NCI-H460 (cell line): ENCODE results near the gene ASPA. TPM values are rescaled to one million over a fixed set of nuclear protein-coding genes. Genes with fewer than 3 reads are reported as not detected.
"Not testable (repeated sequence)": the region's sequence is repeated elsewhere in the genome, so short reads cannot be mapped to it uniquely, and the experiment has no call there.

Experiments used
- DNase-seq: peaks from one replicate; pipeline ENCODE4 v3.0.0-alpha.2; 2016; ENCODE audit warnings: low read depth; ENCODE audit errors: extremely low read depth
- polyA plus RNA-seq: library from polyadenylated mRNA; depleted of rRNA; stranded (reverse); fragments of >200 nt; gene quantifications from 2 replicates; pipeline ENCODE4 v1.2.3, GENCODE V29; 2014; cell fraction: nucleus; rRNA removed
- total RNA-seq: library from RNA; depleted of rRNA; stranded (reverse); fragments of >200 nt; shearing (Covaris generic); gene quantifications from 2 replicates; pipeline ENCODE4 v1.2.3, GENCODE V29; 2014; rRNA removed

ASPA gene
- total RNA-seq = not detected in 2 replicates
- polyA plus RNA-seq = 0.08 and 1.1 TPM in 2 replicates

DNA sequence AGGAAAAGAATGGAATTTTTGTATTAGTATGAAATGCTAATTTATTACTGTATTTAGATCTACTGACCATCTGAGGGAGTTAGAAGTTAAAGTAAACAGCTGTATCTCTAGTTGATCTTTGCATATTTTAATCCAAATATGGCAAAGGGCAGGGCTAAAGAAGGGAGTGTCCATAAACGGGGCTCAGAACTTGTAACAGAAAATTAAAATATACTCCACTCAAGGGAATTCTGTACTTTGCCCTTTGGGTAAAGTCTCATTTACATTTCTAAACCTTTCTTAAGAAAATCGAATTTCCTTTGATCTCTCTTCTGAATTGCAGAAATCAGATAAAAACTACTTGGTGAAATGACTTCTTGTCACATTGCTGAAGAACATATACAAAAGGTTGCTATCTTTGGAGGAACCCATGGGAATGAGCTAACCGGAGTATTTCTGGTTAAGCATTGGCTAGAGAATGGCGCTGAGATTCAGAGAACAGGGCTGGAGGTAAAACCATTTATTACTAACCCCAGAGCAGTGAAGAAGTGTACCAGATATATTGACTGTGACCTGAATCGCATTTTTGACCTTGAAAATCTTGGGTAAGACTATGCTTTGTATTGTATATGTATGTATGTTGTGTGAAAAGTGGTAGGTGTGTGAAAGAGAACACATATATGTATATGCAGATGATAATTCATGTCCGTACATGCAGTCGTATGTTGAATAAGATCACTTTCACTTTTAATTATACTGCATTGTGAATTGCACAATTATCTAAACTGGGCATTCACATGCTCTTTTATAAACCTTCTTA, at the start of gene ASPA:
ASPA (plus strand) TSS at position 186 of the 799 bp plus-strand sequence; CDS start at position 349, 163 bp downstream.
- no peak for DNase-seq

GRCh38 chr17:3433215-3433614, 42.6 kb upstream of the ASPA start:
- peak; percentile 25 for DNase-seq

GRCh38 chr17:3433741-3434140, 42.1 kb upstream of the ASPA start, which contains the start of gene OR1E2:
Gene OR1E2 (minus strand): TSS chr17:3433841. CDS start chr17:3433841, 0 bp downstream.
- DNase-seq = no peak

DNA sequence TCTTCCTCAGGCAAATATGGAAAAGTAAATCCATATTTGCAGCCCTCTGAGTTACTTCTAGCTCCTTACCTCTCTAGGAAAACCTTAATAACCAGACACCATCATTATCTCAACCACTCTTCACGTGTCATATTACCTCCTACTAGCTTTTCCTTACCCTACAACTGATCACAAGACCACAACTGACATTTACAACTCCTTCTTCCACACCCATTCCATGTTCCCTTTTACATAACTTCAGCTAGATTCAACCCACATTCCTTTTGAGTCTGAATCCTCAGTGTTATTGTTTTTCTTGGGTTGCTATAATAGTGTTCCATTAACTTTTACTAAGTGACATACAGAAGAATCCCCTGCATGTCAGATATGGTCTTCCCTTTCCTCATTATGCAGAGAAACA, 37.4 kb upstream of the ASPA start:
- no peak for DNase-seq

GRCh38 chr17:3440451-3440850, 35.3 kb upstream of the ASPA start:
- DNase-seq = no peak

- DNase-seq = peak; percentile 8
Measured at GRCh38 chr17:3447625-3448024, 28.2 kb upstream of the ASPA start.

- DNase-seq = no peak
Measured at GRCh38 chr17:3448059-3448665, 27.6 kb upstream of the ASPA start.

GRCh38 chr17:3466355-3466754, 9.4 kb upstream of the ASPA start:
- DNase-seq = not testable (repeated sequence)

DNA sequence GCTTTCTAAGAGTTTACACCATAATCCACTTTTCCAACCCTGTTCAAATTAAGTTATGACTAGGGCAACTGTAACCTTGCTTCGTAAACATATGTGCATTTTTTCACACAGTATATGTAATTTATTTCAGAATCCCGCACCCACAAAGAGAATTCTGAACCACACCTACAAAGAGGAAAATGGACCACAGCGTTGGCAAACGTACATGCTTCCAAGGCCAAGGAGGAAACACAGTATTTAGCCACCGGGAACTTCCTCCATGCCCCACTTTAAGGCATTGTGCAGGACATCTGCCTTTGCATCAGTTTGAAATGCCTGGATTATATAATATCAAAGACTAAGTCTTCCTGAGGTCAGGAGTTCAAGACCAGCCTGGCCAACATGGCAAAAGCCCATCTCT, 6.3 kb upstream of the ASPA start:
- no peak for DNase-seq

- DNase-seq = no peak
Measured at GRCh38 chr17:3471599-3471998, 4.2 kb upstream of the ASPA start, which contains the start of gene SPATA22. Gene SPATA22 (minus strand): TSS chr17:3471819. CDS start chr17:3469325, 2,494 bp downstream.

DNA sequence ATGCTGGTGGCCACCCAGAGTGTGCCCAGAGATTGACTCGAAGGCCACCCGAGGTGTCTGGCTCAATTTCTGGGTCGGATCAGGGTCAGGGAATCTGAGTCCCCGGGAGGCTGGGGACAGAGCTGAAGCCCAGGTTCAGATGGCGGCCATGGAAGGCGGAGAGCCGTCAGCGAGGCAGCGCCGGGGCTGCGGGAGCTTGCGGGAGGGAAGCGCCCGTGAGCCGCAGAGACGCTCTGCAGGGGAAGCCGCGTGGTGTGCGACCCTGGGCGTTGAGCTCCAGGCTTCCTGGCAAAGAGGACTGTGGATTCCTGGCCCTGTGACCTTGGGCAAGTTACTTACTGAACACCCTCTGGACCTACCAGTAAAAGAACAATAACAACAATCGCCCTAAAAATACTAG, 3.7 kb upstream of the ASPA start:
- no peak for DNase-seq

- DNase-seq = peak; percentile 12
Measured at GRCh38 chr17:3474212-3474611, 1.6 kb upstream of the ASPA start.

- DNase-seq = no peak
Measured at GRCh38 chr17:3475251-3475685, 529 bp upstream of the ASPA start.

- DNase-seq = no peak
Measured at GRCh38 chr17:3479988-3480387, 4.2 kb downstream of the ASPA start.

GRCh38 chr17:3482852-3483251, 7.1 kb downstream of the ASPA start:
- DNase-seq = no peak

GRCh38 chr17:3485481-3486068, 9.8 kb downstream of the ASPA start:
- no peak for DNase-seq

DNA sequence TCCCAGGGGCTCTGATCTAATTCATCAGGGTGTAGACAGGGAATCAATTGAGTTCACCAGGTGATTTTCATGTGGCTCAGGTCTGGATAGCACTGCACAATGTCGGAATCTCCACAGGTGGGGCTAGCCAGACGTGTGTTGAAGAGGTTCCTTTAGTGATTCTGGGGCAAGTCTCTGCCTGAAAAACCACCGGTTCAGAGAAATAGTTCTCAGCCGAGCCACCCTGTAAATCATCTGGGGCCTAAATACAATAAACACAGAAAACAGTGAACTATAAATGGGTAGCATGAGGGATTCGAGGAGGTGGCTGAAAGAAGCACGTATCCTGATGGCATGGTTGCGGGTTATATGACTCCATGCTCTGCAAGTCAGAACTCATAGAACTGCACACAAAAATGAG, 21.3 kb downstream of the ASPA start:
- DNase-seq = no peak

- DNase-seq = no peak
Measured at GRCh38 chr17:3501344-3501743, 25.5 kb downstream of the ASPA start.

- no peak for DNase-seq
Measured at GRCh38 chr17:3502466-3502865, 26.7 kb downstream of the ASPA start.

GRCh38 chr17:3503285-3503684, 27.5 kb downstream of the ASPA start:
- DNase-seq = no peak

DNA sequence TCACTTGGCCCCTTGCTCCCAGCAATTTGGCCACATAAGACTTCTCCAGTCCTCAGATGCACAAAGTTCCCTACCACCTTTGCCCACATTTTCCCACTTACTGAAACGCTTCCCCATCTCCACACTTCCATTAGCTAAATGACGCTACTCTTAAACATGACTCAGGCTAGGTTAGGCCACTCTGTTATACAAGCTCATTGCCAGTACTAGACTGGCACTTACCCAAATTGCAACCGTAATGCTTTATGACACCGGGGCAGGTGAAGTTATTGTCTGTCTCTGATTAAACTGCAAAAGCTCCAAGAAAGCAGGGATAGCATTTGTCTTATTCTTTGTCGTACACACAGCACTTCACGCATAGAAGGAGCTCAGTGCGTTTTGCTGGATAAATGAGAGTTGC, 29.2 kb downstream of the ASPA start:
- no peak for DNase-seq
